IPS DF 4.7 (cell line): ENCODE data around the gene PLCH1.

Experiments used
- DNase-seq: peaks from one replicate; pipeline ENCODE4 v3.0.0-alpha.2; 2013; ENCODE audit warnings: low spot score; ENCODE audit errors: extremely low read depth

The PLCH1 gene

DNA sequence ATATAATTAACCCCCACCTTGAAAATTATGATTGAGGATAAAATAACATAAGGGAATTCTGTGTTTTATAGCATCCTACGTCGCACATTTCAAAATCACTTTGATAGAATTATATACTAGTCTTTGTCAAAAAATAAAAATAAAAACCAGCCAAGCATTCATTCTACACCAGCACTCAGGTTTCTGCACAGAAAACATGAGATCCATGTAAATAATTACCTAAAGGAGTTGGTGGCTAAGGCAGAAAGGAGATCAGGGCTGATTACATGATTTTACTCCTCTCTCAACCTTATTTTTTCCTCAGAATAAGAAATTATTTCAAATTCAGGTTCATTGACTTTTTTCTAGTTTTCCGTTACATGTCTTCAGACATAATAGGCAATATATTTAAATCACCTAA lies 194.5 kb downstream of the PLCH1 start:
- DNase-seq: no peak

DNA sequence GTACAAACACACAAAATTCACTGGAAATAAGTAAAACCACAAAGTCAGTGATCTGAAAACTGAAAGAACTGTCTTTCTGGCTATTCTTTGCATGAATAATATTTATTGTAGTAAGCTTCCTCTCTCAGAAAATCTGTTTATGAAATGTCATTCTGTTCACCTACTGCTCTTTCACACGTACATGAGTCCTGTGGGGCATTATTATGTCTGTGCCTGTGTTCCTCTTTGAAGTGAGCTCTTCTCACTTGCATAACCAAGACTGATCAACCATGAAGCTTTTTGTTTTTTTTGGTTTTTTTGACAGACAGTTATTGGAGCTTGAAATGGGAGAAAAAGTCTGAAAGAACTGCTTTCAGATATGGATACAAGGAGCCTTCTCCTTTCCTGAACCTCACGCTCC lies 195.8 kb downstream of the PLCH1 start:
- no peak for DNase-seq

DNA sequence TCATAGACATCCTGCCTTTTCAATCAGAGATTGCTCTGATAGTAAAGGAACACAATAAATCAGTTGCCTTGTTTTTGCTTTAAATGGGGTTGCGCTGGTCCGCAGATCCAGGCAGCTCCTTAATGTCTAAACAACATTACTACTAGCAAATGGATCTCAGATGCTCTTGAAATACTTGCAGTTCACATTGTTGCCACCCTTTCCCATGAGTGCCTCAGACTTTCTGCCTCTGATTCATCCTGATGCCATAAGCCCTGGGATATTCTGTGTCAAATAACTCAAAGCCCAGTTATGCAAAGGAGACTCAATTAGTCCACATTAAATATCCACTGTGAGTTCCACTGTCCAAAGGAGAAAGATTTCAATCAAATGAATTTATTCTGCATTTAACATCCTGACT lies 196.7 kb downstream of the PLCH1 start:
- no peak for DNase-seq

DNA sequence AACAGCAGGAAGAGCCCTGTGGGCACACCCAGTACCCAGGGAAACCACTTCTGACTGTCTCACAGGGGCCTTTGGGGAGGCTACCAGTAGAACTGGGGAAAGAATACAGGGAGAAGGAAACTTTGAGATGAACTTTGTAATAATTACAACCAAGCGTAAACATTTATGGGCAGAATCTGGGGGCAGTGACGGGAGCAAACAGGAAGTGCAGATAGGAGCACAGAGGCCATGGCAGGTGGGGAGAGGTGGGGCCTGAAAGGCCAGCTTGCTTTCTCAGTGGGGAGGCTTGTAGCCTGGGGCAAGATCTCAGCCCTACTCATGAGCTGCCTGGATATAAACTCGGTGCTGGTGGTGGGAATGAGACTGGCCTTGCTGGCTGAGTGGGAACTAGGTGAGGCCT lies 209.8 kb downstream of the PLCH1 start:
- no peak for DNase-seq

DNA sequence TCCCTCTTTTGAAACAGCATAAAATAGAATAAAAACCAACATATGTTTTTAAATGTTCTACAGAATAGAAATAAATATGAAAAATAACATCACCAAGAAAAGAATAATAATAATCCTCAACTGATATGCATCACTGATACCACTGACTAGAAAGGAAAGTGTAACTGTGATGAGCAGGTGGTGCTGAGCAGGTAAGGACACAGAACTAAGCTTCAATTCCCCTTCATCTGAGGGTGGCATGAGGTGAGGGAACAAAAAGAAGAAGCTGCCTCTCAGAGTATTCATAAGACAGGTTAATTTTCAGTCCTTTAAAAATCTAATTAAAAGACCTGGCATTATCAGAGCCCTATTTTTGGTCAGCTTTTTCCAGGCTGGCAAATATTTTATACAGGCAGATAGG lies 216.3 kb downstream of the PLCH1 start:
- DNase-seq: no peak

DNA sequence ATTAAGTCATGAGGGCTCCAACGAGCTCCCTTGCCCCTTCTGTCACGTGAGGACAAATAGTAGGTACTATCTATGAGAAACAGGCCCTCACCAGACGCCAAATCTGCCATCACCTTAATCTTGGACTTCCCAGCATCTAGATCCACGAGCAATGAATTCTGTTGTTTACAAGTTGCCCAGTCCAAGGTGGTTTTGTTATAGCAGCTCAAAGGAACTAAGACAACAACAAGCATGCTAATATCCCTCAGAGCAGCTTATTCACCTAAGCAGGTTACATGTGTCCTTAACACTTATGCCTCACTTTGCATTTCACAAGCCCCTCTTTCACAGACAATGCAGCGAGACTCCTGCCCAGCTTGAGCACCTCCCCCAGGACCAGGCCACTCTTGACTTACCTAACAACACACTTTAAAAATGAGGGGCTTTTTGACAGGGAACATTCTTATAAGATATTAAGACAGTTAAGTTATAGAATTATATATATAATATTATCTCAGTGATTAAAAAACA lies 219.5 kb downstream of the PLCH1 start:
- no peak for DNase-seq

DNA sequence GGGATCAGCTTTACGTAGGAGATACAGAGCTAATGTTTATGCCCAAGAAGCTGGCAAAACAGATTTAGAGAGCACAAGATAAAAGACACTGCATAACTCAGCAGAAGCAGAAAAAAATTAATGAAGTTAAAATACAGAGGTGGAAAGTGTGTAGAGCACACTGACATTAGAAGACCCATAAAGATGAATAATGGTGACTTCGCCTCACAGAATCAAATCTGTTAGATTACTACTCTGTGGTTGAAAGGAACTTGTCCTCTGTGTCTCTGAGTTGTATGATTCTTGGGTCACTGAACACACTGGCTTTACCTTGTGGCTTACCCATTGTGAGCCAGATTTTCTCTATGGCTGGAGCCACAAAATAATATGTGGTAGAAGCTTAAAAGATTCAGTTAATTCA lies 224.4 kb downstream of the PLCH1 start:
- no peak for DNase-seq

DNA sequence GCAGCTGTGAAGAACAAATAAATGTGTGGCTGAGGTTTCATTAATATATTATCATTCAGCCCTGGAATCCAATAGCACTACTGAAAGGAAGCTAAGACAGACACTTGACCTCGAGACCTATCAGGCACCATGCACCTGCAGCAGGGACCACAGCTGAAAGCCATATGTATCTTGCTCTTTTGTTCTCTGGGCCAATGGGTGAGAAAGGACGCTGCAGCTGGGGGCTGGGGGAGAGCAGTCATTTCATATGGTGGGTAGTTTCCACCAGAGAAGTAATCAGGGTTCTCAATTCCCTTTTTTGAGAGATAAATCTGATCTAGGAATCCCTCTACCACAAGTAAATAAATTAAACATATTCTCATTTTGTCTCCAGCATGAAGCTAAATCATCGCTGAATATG lies 225.8 kb downstream of the PLCH1 start:
- no peak for DNase-seq

DNA sequence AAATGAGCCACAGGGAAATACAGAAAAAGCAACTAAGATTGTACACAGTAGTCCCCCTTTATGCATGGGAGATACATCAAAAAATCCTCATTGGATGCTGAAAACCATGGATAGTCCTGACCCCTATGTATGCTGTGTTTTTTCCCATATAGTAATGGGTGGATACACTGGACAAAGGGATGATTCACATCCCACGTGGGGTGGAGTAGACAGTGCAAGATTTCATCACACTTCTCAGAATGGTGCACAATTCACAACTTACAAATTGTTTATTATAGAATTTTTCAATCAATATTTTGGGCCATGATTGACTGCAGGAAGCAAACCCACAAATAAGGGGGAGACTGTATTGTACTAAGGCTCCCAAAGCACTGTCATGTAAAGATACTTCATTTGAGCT lies 227.0 kb downstream of the PLCH1 start:
- no peak for DNase-seq

DNA sequence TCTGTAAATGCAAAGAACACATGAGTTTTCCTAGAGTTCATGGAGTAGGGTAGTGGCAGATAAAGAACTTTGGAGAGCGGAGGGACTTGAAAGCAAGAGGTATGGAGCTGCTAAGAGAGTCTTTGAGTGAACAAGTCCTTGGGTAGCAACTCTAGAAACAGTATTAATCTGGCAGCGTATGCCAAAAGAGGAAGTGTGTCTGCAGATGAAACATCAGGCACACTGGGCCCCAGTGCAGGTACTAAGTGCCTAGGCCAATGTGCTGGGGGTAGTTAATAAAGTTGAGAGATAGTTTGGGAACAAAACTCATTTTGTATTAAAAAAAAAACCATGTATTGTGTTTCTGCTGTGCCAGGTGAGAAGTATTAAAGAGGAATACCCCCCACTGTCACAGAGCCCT lies 228.4 kb downstream of the PLCH1 start:
- no peak for DNase-seq

DNA sequence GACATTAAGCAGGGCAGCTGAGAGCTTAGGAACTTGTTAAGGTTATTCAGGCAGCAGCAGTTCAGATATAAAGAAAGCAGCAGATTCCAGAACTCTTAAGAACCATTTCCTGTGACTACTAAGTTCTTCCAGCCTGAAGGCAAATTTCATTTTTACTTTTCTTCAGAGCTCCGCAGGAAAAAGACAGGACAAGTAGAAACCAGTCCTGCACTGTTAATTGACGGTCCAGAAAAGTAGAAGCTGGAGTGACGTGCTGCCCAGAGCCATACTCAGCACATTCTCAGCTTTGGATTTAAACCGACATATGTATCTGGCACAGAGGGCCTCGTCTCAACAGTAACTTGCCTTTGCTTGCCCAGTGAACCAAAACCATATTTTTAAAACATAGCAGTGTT lies 232.0 kb downstream of the PLCH1 start:
- no peak for DNase-seq

DNA sequence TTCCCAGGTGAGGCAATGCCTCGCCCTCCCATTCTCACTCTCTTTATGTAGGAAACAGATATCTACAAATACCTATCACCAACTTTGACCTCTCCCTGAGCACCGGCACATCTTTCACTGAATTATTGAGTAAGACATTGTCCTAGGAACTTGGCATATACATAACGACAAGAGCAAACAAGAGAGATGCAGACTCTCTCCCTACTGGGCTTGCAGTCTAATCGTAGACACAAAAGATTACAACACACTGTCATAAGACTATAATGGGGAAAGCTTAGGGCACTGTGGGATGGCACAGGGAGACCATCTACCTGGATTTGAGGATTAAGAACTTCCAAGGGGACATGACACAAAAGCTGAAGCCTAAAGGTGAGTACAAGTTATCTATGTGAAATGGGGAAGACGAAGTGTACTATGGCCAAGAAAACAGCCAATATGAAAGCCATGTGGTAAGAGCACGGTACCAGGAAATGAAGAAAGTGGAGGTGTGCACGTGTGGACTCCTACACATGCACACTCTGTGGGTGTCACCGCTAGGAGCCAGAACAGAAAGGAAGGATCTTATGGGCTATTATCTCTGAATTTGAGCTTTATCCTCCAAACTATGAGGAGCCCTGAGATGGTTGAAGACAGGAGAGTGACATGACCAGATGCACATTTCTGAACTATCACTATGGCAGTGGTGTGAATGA lies 232.6 kb downstream of the PLCH1 start:
- DNase-seq: no peak

DNA sequence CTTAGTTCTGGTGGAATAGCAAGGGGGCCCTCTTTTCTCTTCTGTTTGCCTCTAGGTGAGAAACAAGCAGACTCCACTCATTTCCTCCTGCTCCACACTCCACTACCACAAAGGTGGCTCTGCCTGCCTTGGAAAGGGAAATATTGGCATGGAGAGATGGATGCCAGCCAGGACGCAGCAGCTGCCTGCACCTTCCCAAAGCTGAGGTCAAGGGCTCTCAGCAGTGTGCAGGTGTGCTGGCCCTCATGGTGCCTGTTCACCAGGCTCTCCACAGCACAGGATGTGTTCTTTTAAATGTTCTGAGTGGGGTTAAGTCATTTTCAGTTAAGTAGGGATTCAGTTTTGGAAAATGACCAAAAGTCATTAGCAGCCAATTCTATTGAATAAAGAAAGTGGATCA lies 240.2 kb downstream of the PLCH1 start:
- no peak for DNase-seq

DNA sequence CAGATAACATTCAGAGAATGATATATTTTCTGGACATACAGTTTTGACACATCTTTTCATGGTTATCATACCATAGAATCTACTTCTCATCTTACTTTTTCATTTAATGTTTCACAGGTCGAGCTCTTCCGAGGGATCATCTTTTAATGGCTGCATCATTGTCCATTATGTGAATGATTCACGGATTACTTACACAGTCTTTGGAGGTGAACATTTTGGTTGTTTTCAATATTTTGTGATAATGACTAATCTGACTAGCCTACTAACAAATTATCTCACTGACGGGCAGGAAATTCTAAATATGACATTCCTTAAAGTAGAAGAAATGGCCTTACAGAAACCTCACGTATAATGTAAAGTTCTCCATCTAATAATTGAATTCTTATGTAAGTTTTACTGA lies 242.2 kb downstream of the PLCH1 start:
- DNase-seq: no peak

DNA sequence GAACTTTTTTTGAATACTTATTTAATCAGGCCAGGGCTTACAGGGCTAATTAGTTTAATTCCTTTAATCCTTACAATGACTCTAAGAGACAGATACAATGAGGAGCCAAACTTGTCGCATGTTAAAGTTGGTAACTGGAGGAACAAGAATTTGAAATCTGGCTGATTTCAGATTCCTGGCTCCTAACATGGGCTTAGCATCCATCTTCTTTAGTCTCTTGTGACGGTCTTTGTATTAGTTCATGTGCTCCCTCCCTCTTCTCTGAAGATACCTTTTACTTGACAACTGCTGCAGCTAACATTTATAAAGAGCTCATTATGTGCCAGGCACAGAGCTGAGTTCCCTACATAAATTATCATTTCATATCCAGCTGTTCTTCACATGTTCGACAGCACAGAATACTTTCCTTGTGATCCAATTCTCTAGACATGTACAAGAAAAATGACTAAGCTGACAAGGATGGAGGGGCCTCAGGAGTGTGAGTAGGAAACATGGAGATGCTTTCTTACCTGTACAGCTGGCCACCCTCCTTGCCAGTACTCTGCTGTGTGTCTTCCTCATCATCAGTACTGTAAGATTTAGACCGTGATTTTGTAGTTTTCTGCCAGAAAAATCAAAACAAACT lies 244.6 kb downstream of the PLCH1 start:
- DNase-seq: no peak

DNA sequence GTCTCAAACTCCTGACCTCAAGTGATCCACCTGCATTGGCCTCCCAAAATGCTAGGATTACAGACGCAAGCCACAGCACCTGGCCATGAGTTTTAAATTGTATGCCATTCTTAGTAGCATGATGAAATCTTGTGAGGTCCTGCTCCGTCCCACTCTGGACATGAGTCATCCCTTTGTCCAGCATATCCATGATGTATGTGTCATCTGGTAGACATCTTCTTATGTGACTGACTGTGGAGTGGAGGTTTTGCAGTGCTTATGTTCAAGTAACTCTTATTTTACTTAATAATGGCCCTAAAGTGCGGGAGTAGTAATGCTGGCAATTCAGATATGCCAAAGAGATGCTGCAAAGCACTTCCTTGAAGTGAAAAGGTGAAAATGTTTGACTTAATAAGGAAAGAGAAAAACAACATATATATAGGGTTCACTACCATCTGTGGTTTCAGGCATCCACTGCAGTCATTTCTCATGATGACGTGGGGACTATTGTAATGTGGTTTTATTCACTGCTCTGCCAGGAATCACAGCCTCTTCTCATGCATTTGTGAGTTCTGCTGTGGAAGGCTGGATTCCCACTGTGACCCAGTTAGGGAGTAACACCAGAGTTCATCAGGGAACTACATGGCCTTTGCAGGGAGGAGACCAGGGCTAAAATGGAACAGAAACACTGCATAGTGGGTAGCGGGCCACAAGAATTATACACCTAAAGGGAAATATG lies 246.8 kb downstream of the PLCH1 start:
- DNase-seq: no peak

DNA sequence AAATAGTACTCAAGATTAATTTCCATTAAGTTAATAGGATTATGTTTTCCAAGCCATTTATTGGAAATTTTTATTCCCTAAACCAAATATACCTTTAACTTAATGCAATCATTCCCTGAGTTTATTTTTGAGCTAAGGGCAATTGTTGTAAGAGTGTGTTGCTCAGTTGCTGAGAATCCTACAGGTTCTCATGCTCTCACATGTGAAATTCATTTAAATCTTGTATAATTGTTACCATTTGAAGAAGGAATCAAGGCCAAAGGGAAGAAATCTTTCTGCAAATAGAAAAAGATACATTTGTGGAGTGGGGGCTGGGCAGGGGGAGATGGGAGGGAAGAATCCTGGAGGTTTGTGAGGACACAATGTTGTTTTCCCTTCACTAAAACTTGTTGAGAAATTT lies 248.7 kb downstream of the PLCH1 start:
- no peak for DNase-seq

DNA sequence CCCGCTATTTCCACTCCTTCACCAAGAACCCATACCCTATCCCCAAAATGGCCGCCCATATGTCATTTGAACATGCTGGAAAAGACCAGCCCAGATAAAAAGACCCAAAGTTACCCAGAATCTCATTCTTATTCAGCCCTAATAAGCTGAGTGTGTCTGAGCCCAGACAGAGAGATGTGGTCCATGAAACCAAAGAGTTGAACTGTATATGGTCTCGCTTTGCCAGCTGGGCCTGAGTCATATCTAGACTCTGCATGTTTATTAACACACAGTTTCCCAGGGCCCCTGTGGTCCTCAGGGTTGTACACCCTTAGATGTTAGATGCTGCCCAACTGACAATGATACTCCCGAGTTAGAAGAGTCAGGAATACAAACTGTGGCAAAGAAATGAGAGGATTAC lies 249.5 kb downstream of the PLCH1 start:
- no peak for DNase-seq

DNA sequence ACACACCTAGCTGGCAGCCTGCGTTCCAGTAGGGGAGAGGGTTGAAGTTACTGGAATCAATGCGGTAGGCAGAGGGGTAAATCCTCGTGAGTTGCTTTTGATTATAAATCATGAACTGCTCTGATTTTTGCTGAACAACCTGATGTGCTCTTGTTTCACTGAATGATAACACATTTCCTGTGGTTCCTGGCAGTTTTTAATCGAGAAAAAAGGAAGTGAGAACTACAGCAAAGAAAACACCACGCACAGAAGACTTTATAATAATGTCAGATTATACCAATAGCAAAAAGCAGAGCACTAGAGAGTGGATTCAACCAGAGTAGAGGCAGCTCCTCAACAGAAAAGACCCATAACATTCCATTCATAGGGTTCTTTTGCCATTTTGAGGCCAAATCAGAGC lies 250.5 kb downstream of the PLCH1 start:
- no peak for DNase-seq

DNA sequence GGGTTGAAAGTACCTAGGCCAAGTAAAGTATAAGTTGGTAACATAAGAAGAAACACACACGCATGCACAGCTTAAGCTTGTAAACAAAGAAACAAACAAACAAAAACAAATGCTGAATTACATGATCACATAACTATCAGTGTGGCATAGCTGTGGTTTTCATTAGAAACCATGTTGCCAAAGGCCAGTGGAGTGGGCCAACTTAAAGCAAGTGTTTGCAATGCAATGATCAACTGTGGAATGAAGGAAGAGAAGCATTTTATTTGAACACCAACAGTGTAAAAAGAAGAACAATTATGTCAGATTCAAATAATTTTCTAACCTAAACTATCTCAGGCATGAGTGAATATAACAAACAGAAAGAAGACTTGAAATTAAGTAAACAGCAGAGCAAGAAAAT lies 252.0 kb downstream of the PLCH1 start:
- DNase-seq: no peak

DNA sequence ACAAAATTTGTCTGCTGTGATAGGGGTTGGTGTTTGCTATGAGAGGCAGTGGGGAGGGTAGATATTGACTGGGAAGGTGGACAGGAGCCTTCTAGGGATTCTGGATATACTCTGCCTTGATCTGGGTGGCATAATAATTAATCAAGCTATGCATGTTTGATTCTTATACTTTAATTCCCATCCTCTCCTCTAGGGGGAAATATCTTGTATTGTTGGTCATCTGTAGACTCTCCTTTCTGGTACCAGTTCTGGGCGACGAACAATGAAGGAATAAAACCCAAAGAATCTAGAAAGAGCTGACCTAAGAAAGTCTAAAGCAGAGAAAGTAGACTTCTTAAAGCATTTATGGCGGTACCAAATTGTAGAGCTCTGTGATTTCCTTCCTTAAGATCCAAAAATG lies 253.2 kb downstream of the PLCH1 start:
- no peak for DNase-seq

DNA sequence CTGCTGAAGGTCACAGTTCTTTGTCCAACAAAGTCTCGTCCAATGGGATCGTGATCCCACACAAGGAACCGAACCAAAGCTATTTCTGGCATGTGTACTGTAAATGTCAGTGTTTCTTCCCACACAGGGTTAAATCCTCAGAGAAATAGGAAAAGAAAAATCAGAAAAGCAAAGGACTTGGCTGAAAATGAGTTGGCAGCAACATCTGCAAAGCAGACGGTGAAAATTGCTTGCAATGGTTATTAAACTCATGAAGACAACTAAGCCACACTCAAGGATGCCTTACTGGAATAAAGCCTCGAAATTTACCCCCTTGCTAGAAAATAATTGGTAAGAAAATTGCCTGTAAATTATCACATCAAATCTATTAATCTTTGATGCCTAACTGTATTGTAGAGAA lies 256.2 kb downstream of the PLCH1 start:
- no peak for DNase-seq

DNA sequence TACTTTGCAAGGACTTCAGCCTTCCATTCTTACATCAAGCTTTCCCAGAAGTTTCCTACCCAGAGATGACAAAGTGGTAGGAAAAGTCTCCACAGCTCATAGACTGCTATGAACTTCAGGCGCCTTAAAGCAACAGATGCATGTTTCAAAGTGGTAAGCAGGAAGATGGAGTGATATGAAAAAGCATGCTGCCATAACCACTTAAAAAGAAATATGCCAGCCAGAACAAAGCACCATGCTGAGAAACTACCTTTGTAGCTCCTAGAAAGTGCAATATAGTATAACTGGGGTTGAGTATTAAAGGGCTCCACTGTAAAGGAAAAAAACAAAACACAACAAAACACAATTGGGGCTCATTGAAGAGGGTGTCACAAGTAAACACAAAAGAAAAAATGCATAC lies 259.0 kb downstream of the PLCH1 start:
- no peak for DNase-seq
